Mesothelial cell of epicardium (in vitro differentiated cells): ENCODE data around the gene RSL1D1. TPM values are rescaled to one million over a fixed set of nuclear protein-coding genes. Genes with fewer than 3 reads are reported as not detected.
A peak's percentile ranks its signal among the peaks of the same experiment; 100 is the strongest.
"Not testable (repeated sequence)": the region's sequence is repeated elsewhere in the genome, so short reads cannot be mapped to it uniquely, and the experiment has no call there.

ENCODE experiments used
- DNase-seq, 2 experiments: peaks; one replicate each; pipeline ENCODE4 v3.0.0; 2021; ENCODE audit warnings: low spot score in 2 of 2; ENCODE audit not compliant: unreplicated experiment in 2 of 2
- H3K27ac Mint-ChIP-seq: 2 replicates; pipeline ENCODE4 v1.8.0; 2021; ENCODE audit warnings: mixed read lengths
- H3K27me3 Mint-ChIP-seq: 2 replicates; pipeline ENCODE4 v1.8.0; 2021; ENCODE audit warnings: low read depth, mixed read lengths
- H3K36me3 Mint-ChIP-seq: 2 replicates; pipeline ENCODE4 v1.8.0; 2021; ENCODE audit warnings: mixed read lengths
- H3K4me1 Mint-ChIP-seq: 2 replicates; pipeline ENCODE4 v1.8.0; 2021; ENCODE audit warnings: mixed read lengths
- H3K4me3 Mint-ChIP-seq: 2 replicates; pipeline ENCODE4 v1.8.0; 2021; ENCODE audit warnings: mild to moderate bottlenecking, moderate library complexity, mixed read lengths
- H3K9me3 Mint-ChIP-seq: 2 replicates; pipeline ENCODE4 v1.8.0; 2021; ENCODE audit warnings: mixed read lengths
- CTCF ChIP-seq: fragments of 200-600 bp; sonication (generic); IDR thresholded peaks from one replicate; pipeline ENCODE4 v1.5.0; 2021; ENCODE audit warnings: antibody characterized with exemption; ENCODE audit not compliant: unreplicated experiment
- total RNA-seq: library from RNA; stranded (reverse); gene quantifications from 3 replicates; pipeline ENCODE4 v1.2.1, GENCODE V29; 2021

Gene RSL1D1
- total RNA-seq, 1 donor from 2014 or later: 176 TPM

- DNase-seq: no peak
- no peaks in the 10 kb centered on the region for H3K9me3 Mint-ChIP-seq
- H3K4me1 Mint-ChIP-seq: peaks cover 43% of the 10 kb centered on the region
- peaks cover 8% of the 10 kb centered on the region for H3K36me3 Mint-ChIP-seq
- no peak overlapping the region for H3K4me3 Mint-ChIP-seq
- no peak for TF ChIP-seq CTCF
- H3K27me3 Mint-ChIP-seq: no peaks in the 10 kb centered on the region
- H3K27ac Mint-ChIP-seq: peak overlapping the region; percentile 90
Measured at GRCh38 chr16:11792410-11793241, 58.7 kb downstream of the RSL1D1 start.

- Mint-ChIP-seq H3K4me1 (peaks cover 42% of the 10 kb centered on the region), H3K36me3 (peaks cover 8% of the 10 kb centered on the region), H3K27me3 (no peaks in the 10 kb centered on the region), H3K4me3 (no peak overlapping the region), H3K9me3 (no peaks in the 10 kb centered on the region), H3K27ac (peak overlapping the region; percentile 25)
- TF ChIP-seq CTCF: no peak
- no peak for DNase-seq
Measured at GRCh38 chr16:11791144-11791828, 60.1 kb downstream of the RSL1D1 start.

- no peak for TF ChIP-seq CTCF
- Mint-ChIP-seq H3K4me1 (peaks cover 25% of the 10 kb centered on the region), H3K4me3 (no peak overlapping the region)
Measured at GRCh38 chr16:11788914-11789313, 62.4 kb downstream of the RSL1D1 start.

GRCh38 chr16:11784980-11785599, 66.3 kb downstream of the RSL1D1 start:
- peaks cover 33% of the 10 kb centered on the region for H3K4me1 Mint-ChIP-seq
- H3K27me3 Mint-ChIP-seq: not testable (repeated sequence)

More at GRCh38 chr16:11788914-11789313, 62.4 kb downstream of the RSL1D1 start:
- Mint-ChIP-seq H3K27me3 (no peaks in the 10 kb centered on the region), H3K36me3 (peaks cover 8% of the 10 kb centered on the region), H3K9me3 (no peaks in the 10 kb centered on the region), H3K27ac (no peak overlapping the region)
- no peak for DNase-seq

GRCh38 chr16:11784381-11784780, 67.0 kb downstream of the RSL1D1 start:
- Mint-ChIP-seq H3K27ac (peak overlapping the region; percentile 73), H3K36me3 (peaks cover 10% of the 10 kb centered on the region), H3K4me1 (peaks cover 33% of the 10 kb centered on the region)
- not testable (repeated sequence) for H3K4me3 Mint-ChIP-seq, DNase-seq, H3K9me3 Mint-ChIP-seq, H3K27me3 Mint-ChIP-seq

More at GRCh38 chr16:11784980-11785599, 66.3 kb downstream of the RSL1D1 start:
- H3K4me3 Mint-ChIP-seq, H3K9me3 Mint-ChIP-seq, H3K27ac Mint-ChIP-seq, DNase-seq: not testable (repeated sequence)
- H3K36me3 Mint-ChIP-seq: peaks cover 10% of the 10 kb centered on the region

- Mint-ChIP-seq H3K27ac (peak overlapping the region; percentile 97), H3K4me1 (peaks cover 33% of the 10 kb centered on the region), H3K36me3 (peaks cover 10% of the 10 kb centered on the region), H3K9me3 (no peaks in the 10 kb centered on the region), H3K4me3 (peak overlapping the region; percentile 20), H3K27me3 (no peaks in the 10 kb centered on the region)
- no peak for TF ChIP-seq CTCF
- DNase-seq: no peak
Measured at GRCh38 chr16:11784038-11784369, 67.3 kb downstream of the RSL1D1 start.

Other genes with a start within 250 kb of the RSL1D1 start
- 38.3 to 40.2 TPM (median 39.9 TPM) in 3 replicates for gene SNN, start 183.1 kb downstream of the RSL1D1 start, total RNA-seq
- 27.5 to 30.5 TPM (median 27.8 TPM) in 3 replicates for gene TXNDC11, start 108.7 kb downstream of the RSL1D1 start, total RNA-seq
- gene ZC3H7A, start 54.3 kb downstream of the RSL1D1 start, total RNA-seq: 57.6 to 70.7 TPM (median 66.7 TPM) in 3 replicates
- 84.1 to 94.1 TPM (median 84.6 TPM) in 3 replicates for gene GSPT1, start 64.4 kb upstream of the RSL1D1 start, total RNA-seq
- gene NPIPB2, start 90.5 kb upstream of the RSL1D1 start, total RNA-seq: 26.8 to 32.0 TPM (median 26.9 TPM) in 3 replicates
- not detected in 3 replicates for gene TNFRSF17, start 113.7 kb upstream of the RSL1D1 start, total RNA-seq
- 22.6 to 27.3 TPM (median 23.9 TPM) in 3 replicates for gene SNX29, start 125.2 kb upstream of the RSL1D1 start, total RNA-seq